Transverse colon (tissue), 4 donors: Measurements from ENCODE around the gene RANBP10. TPM values are rescaled to one million over a fixed set of nuclear protein-coding genes. Genes with fewer than 3 reads are reported as not detected.

Experiments used
- DNase-seq: peaks from one replicate; pipeline ENCODE4 v3.0.0-alpha.2; 2019
- H3K27ac ChIP-seq, 4 donors: fragments of 200-600 bp; sonication (generic); 2 replicates each; pipeline ENCODE4 v1.5.1; 2016 to 2018; ENCODE audit warnings: inconsistent platforms in 4 of 4
- H3K27me3 ChIP-seq: fragments of 200-600 bp; sonication (generic); 2 replicates; pipeline ENCODE4 v1.5.1; 2017; ENCODE audit warnings: inconsistent platforms
- H3K36me3 ChIP-seq, 4 donors: fragments of 200-600 bp; sonication (generic); 2 replicates each; pipeline ENCODE4 v1.5.1; 2017 to 2019; ENCODE audit warnings: inconsistent platforms in 4 of 4
- H3K4me1 ChIP-seq, 4 donors: fragments of 200-600 bp; sonication (generic); 2 replicates each; pipeline ENCODE4 v1.5.1; 2017 to 2020; ENCODE audit warnings: inconsistent platforms in 4 of 4
- H3K4me3 ChIP-seq, 4 donors: fragments of 200-600 bp; sonication (generic); 1 replicate in 1 of 4; 2 replicates in 3 of 4; pipeline versions ENCODE4 v1.5.1 to v1.6.1; 2017 to 2019; ENCODE audit warnings: inconsistent platforms in 4 of 4
- H3K9me3 ChIP-seq, 2 donors: fragments of 200-600 bp; sonication (generic); 2 replicates each; pipeline ENCODE4 v1.5.1; 2017 to 2019; ENCODE audit warnings: inconsistent platforms in 2 of 2
- CTCF ChIP-seq, 5 experiments: fragments of 200-600 bp in 3 of 5; fragments of 450-650 bp in 2 of 5; sonication (generic) in 3 of 5; IDR thresholded peaks; 1 replicate in 2 of 5; 2 replicates in 3 of 5; pipeline ENCODE4 v1.5.1; 2016 to 2017; ENCODE audit warnings: antibody characterized with exemption in 5 of 5, inconsistent platforms in 3 of 5, mild to moderate bottlenecking in 2 of 5, moderate library complexity in 1 of 5
- EP300 ChIP-seq: sonication (generic); formaldehyde crosslinking; IDR thresholded peaks from one replicate; pipeline ENCODE4 v1.6.1; 2017; ENCODE audit warnings: antibody characterized with exemption, low read depth
- POLR2A ChIP-seq: fragments of 450-650 bp; IDR thresholded peaks from one replicate; pipeline ENCODE4 v1.6.1; 2016; ENCODE audit warnings: antibody characterized with exemption, mild to moderate bottlenecking, moderate library complexity
- POLR2AphosphoS5 ChIP-seq, 3 donors: sonication (generic); formaldehyde crosslinking; IDR thresholded peaks; one replicate each; pipeline ENCODE4 v1.6.1; 2016; ENCODE audit warnings: antibody characterized with exemption in 3 of 3
- WGBS, 2 donors: methylation state at CpG; one replicate each; pipeline ENCODE4 v1.1.5; 2018; ENCODE audit warnings: low coverage in 1 of 2; 5-methylcytosine and 5-hydroxymethylcytosine counted together
- in situ Hi-C, 4 donors: fragments of 200-750 bp; cut with MboI; loops; one replicate each; pipeline versions ENCODE4 v1.15.0 to v1.15.1; 2017; ENCODE audit warnings: low sequenced_read_pairs in 3 of 4, low pct_ligation_motif_present in 1 of 4, low pct_unique_long_range_greater_than_20kb in 1 of 4
- intact Hi-C: fragments of 100-400 bp; cut with DNase I; formaldehyde crosslinking; loops from one replicate; pipeline ENCODE4 v1.15.1; 2023; ENCODE audit warnings: low total_unique reads
- total RNA-seq, 4 donors: library from RNA; depleted of rRNA; stranded (reverse); fragments of >200 nt; gene quantifications; one replicate each; pipeline ENCODE4 v1.1.0, GENCODE V29; 2016

Gene RANBP10
- total RNA-seq, 4 donors from 2014 or later: 15.1 to 32.9 (median 19.1) TPM

DNA sequence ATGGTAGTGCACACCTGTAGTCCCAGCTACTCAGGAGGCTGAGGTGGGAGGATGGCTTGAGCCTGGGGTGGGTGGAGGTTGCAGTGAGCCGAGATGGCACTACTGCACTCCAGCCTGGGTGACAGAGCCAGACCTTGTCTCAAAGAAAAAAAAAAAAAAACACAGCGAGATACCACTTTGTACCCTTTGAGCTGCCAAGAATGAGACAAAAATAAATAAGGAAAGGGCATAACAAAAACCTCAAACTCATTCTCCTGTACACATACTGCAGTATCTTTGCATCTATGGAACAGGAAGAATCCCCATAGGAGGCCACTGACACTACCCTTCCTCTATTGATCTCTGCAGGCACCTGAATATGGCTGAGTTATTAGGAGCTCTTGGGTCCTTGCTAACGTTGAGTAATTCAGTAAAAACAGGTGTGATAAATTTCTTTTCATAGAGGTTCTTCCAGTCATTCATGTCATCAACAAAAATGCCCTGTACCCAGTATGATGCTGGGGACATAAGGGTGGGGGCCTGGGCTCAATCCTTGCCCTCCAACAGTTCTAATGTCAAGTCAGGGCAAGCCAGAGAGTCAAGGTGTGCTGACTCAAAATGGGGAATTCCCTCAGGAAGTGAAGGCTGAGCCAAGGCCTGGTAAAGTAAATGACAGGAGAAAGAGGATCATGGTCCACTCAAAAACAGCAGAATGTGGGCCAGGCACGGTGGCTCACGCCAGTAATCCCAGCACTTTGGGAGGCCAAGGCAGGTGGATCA lies 26.9 kb downstream of the RANBP10 start:
- DNase-seq: no peak
- intact Hi-C loops (no loop called here), in situ Hi-C loops (no loop called here)
- Histone ChIP-seq H3K36me3 (no peaks in the 10 kb centered on the region), H3K27ac (no peak overlapping the region), H3K4me1 (peaks cover 0 to 13% (median under 1%) of the 10 kb centered on the region in 4 donors), H3K9me3 (no peaks in the 10 kb centered on the region), H3K4me3 (no peak overlapping the region), H3K27me3 (no peaks in the 10 kb centered on the region)
- WGBS, 2 donors: 39 to 68% methylated on average over 2 to 5 of the region's 5 CpGs
- TF ChIP-seq CTCF (IDR thresholded peaks at IDR 0.05): no peak
- TF ChIP-seq POLR2A: no peak
- no peak for TF ChIP-seq POLR2AphosphoS5 (IDR thresholded peaks at IDR 0.05)
- no peak for TF ChIP-seq EP300

- Histone ChIP-seq H3K27ac (no peak overlapping the region), H3K27me3 (no peaks in the 10 kb centered on the region), H3K4me3 (no peak overlapping the region), H3K9me3 (no peaks in the 10 kb centered on the region), H3K36me3 (peaks cover 0 to 5% (median 0%) of the 10 kb centered on the region in 4 donors), H3K4me1 (peaks cover 0 to 21% (median 11%) of the 10 kb centered on the region in 4 donors)
- intact Hi-C loops: no loop called here
- in situ Hi-C loops: no loop called here
- no peak for DNase-seq
- 87 to 96% methylated on average over 5 to 6 of the region's 6 CpGs for WGBS, 2 donors
- TF ChIP-seq EP300: no peak
- no peak for TF ChIP-seq CTCF (IDR thresholded peaks at IDR 0.05)
- no peak for TF ChIP-seq POLR2AphosphoS5 (IDR thresholded peaks at IDR 0.05)
- TF ChIP-seq POLR2A: no peak
Measured at GRCh38 chr16:67775273-67775672, 31.1 kb downstream of the RANBP10 start.

- intact Hi-C loops (no loop called here), in situ Hi-C loops (no loop called here)
- DNase-seq: no peak
- 88 to 100% methylated on average over 1 to 3 of the region's 3 CpGs for WGBS, 2 donors
- Histone ChIP-seq H3K27me3 (no peaks in the 10 kb centered on the region), H3K4me3 (no peak overlapping the region), H3K4me1 (peaks cover 0 to 17% (median 11%) of the 10 kb centered on the region in 4 donors), H3K9me3 (no peaks in the 10 kb centered on the region), H3K36me3 (peaks cover 0 to 6% (median 0%) of the 10 kb centered on the region in 4 donors), H3K27ac (no peak overlapping the region)
- TF ChIP-seq EP300 (no peak), POLR2A (no peak), CTCF (IDR thresholded peaks at IDR 0.05) (no peak), POLR2AphosphoS5 (IDR thresholded peaks at IDR 0.05) (no peak)
Measured at GRCh38 chr16:67774457-67774853, 31.9 kb downstream of the RANBP10 start.

DNA sequence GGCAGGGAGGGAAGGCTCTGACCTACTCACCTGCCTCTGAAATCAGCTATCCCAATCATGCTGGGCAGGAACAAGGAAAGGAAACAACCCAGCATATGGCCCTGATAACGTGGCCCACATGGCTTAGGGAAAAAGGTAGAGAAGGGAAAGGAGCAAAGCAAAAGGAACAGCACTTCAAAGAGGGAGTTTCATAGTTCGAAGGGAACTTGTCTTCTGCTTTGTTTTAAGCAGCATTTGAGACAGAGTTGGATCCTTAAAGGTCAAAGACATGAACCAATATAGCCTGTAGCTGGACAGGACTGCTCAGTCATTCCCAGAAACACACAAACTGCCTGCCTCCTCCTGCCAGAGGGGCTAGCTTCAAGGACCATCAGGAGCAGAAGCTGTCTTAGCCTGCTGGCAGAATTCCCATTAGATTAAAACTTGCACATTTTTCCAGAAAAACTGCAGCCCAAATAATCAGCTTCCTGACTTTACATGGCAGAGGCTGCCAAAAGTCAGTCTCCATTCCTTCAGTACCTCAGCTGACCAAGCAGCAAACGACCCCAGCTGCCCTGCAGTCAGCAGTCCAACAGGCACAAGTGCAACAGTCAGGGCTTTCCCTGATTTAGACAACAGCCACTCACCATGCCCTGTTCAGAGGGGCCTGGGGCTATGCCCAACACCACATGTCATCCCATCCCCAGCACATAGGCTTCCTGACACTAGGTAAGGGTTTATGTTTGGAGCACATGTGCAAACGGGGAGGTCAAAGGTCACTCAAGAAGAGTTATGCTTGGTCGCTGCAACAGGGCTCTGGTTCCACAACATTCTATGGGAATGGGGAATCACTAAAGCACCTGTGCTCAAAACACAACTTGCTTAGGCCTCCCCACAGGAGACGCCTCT lies 32.5 kb downstream of the RANBP10 start:
- WGBS, 2 donors: 53% methylated on average over 6 of the region's 6 CpGs; no CpG with 5 or more reads in 1 of the 2 donors
- in situ Hi-C loops: no loop called here

More for the DNA sequence above, 32.5 kb downstream of the RANBP10 start:
- intact Hi-C loops: no loop called here
- H3K36me3 ChIP-seq: peaks cover 0 to 6% (median 2%) of the 10 kb centered on the region in 4 donors
- no peaks in the 10 kb centered on the region for H3K9me3 ChIP-seq
- H3K27ac ChIP-seq: peak overlapping the region in 2 of 4 donors; percentile 8 to 12
- H3K4me1 ChIP-seq: peaks cover 0 to 17% (median 11%) of the 10 kb centered on the region in 4 donors
- H3K27me3 ChIP-seq: no peaks in the 10 kb centered on the region
- TF ChIP-seq CTCF (IDR thresholded peaks at IDR 0.05) (no peak), POLR2A (no peak), POLR2AphosphoS5 (IDR thresholded peaks at IDR 0.05) (no peak), EP300 (no peak)
- no peak overlapping the region for H3K4me3 ChIP-seq
- no peak for DNase-seq
